Keratinocyte (primary cell): Measurements from ENCODE around the gene GAD1. TPM values are rescaled to one million over a fixed set of nuclear protein-coding genes. Genes with fewer than 3 reads are reported as not detected.

Experiments
- DNase-seq: peaks from one replicate; pipeline ENCODE4 v3.0.0-alpha.2; 2011; ENCODE audit warnings: low read depth, missing footprints, low spot score
- FAIRE-seq: peaks from 2 replicates; lab custom pipeline; 2011; peaks lifted over from hg19 to GRCh38; lab: Jason Lieb, UNC
- H2AFZ ChIP-seq: 2 replicates; pipeline ENCODE4 v1.6.0; 2012; ENCODE audit warnings: low read length, control low read depth, inconsistent platforms; ENCODE audit not compliant: control insufficient read depth
- H3K27ac ChIP-seq: 2 replicates; pipeline ENCODE4 v1.5.1; 2011; ENCODE audit warnings: low read length; ENCODE audit not compliant: control insufficient read depth, insufficient read depth
- H3K27me3 ChIP-seq: 3 replicates; pipeline ENCODE4 v1.6.0; 2011; ENCODE audit warnings: low read length; ENCODE audit not compliant: control insufficient read depth, insufficient read depth; ENCODE audit errors: extremely low read depth
- H3K36me3 ChIP-seq, 2 experiments: 2 replicates in 1 of 2; 3 replicates in 1 of 2; pipeline ENCODE4 v1.5.1; 2011; ENCODE audit warnings: low read length in 2 of 2, mild to moderate bottlenecking in 1 of 2; ENCODE audit not compliant: control insufficient read depth in 2 of 2, insufficient read depth in 2 of 2; ENCODE audit errors: extremely low read depth in 1 of 2
- H3K4me1 ChIP-seq: 3 replicates; pipeline ENCODE4 v1.5.1; 2011; ENCODE audit warnings: low read length; ENCODE audit not compliant: control insufficient read depth, insufficient read depth; ENCODE audit errors: extremely low read depth
- H3K4me2 ChIP-seq: 3 replicates; pipeline ENCODE4 v1.6.0; 2011; ENCODE audit warnings: low read depth, low read length; ENCODE audit not compliant: control insufficient read depth, insufficient read depth; ENCODE audit errors: extremely low read depth
- H3K4me3 ChIP-seq, 3 experiments: fragments of 200-600 bp in 1 of 3; sonication (generic) in 1 of 3; 2 replicates in 2 of 3; 3 replicates in 1 of 3; pipeline ENCODE4 v1.5.1; 2011 to 2016; ENCODE audit warnings: low read length in 3 of 3, mild to moderate bottlenecking in 3 of 3, control low read depth in 2 of 3, inconsistent platforms in 1 of 3, low read depth in 1 of 3, mixed read lengths in 1 of 3, mixed run types in 1 of 3, moderate library complexity in 1 of 3; ENCODE audit not compliant: control insufficient read depth in 2 of 3, insufficient read depth in 2 of 3; ENCODE audit errors: extremely low read depth in 1 of 3
- H3K79me2 ChIP-seq: 2 replicates; pipeline ENCODE4 v1.6.0; 2012; ENCODE audit warnings: low read length; ENCODE audit not compliant: control insufficient read depth, insufficient read depth
- H3K9ac ChIP-seq: 3 replicates; pipeline ENCODE4 v1.6.0; 2011; ENCODE audit warnings: low read length; ENCODE audit not compliant: control insufficient read depth, insufficient read depth; ENCODE audit errors: extremely low read depth
- H3K9me1 ChIP-seq: 3 replicates; pipeline ENCODE4 v1.6.0; 2011; ENCODE audit warnings: low read length; ENCODE audit not compliant: control insufficient read depth, insufficient read depth; ENCODE audit errors: extremely low read depth
- H3K9me3 ChIP-seq: 2 replicates; pipeline ENCODE4 v1.5.1; 2012; ENCODE audit warnings: low read depth, low read length; ENCODE audit not compliant: control insufficient read depth
- H4K20me1 ChIP-seq: 3 replicates; pipeline ENCODE4 v1.6.0; 2011; ENCODE audit warnings: low read length; ENCODE audit not compliant: control insufficient read depth, insufficient read depth; ENCODE audit errors: extremely low read depth
- CTCF ChIP-seq, 3 experiments: IDR thresholded peaks in 1 of 3; conservative IDR thresholded peaks in 1 of 3; optimal IDR thresholded peaks in 1 of 3; 2 replicates in 2 of 3; 3 replicates in 1 of 3; pipeline versions ENCODE3 to v1.5.1; 2011; ENCODE audit warnings: low read length in 3 of 3, mild to moderate bottlenecking in 3 of 3, moderate library complexity in 2 of 3, control low read depth in 1 of 3, inconsistent platforms in 1 of 3; ENCODE audit not compliant: insufficient read depth in 2 of 3; ENCODE audit errors: extremely low read depth in 1 of 3
- EZH2 ChIP-seq: IDR thresholded peaks from one replicate; pipeline ENCODE4 v1.6.1; 2012; ENCODE audit warnings: inconsistent platforms, mild to moderate bottlenecking, low read length, moderate library complexity
- dilution Hi-C: fragments of 300-500 bp; cut with MboI; formaldehyde crosslinking; loops from one replicate; pipeline ENCODE4 v1.7.0; 2020; ENCODE audit warnings: low sequenced_read_pairs; ENCODE audit not compliant: extremely low pct_ligation_motif_present
- polyA plus RNA-seq, 5 experiments: library from polyadenylated mRNA; depleted of rRNA in 3 of 5; stranded (reverse) in 3 of 5; stranded (forward) in 1 of 5; unstranded in 1 of 5; fragments of >200 nt; gene quantifications; 1 replicate in 1 of 5; 2 replicates in 3 of 5; 3 replicates in 1 of 5; pipeline versions ENCODE4 v1.2.1 to v1.2.3, GENCODE V29; 2011 to 2012; ENCODE audit warnings: missing spikeins in 2 of 5, low read depth in 1 of 5, low replicate concordance in 1 of 5

Gene GAD1
- polyA plus RNA-seq, 1 donor (not counting 4 experiments of a cell fraction or from before 2014, with no cell fraction given): 5.9 TPM

GRCh38 chr2:170845343-170845742 lies 28.7 kb downstream of the GAD1 start:
- H3K27ac ChIP-seq: no peak overlapping the region
- H3K79me2 ChIP-seq: no peaks in the 10 kb centered on the region
- no peaks in the 10 kb centered on the region for H4K20me1 ChIP-seq
- no peaks in the 10 kb centered on the region for H3K9me1 ChIP-seq
- no peak overlapping the region for H3K9ac ChIP-seq
- no peaks in the 10 kb centered on the region for H3K9me3 ChIP-seq
- dilution Hi-C loops: no loop called here
- H3K4me3 ChIP-seq: no peak overlapping the region
- H3K4me1 ChIP-seq: peaks cover 24% of the 10 kb centered on the region
- no peak overlapping the region for H2AFZ ChIP-seq
- DNase-seq: no peak
- H3K36me3 ChIP-seq: no peaks in the 10 kb centered on the region
- TF ChIP-seq CTCF (optimal IDR thresholded peaks at IDR 0.05 in 1 of 3, IDR thresholded peaks at IDR 0.05 in 1 of 3, conservative IDR thresholded peaks at IDR 0.05 in 1 of 3; ENCODE audit: extremely low read depth in 1 of 3, insufficient read depth in 2 of 3, low read length in 3 of 3): peak in 1 of 3 experiments; percentile 36
- TF ChIP-seq EZH2: no peak
- H3K27me3 ChIP-seq: no peaks in the 10 kb centered on the region
- no peak overlapping the region for H3K4me2 ChIP-seq
- no peak for FAIRE-seq

- Histone ChIP-seq H3K9me3 (no peaks in the 10 kb centered on the region), H3K36me3 (no peaks in the 10 kb centered on the region), H3K4me1 (peaks cover 24% of the 10 kb centered on the region), H3K27me3 (no peaks in the 10 kb centered on the region), H3K9ac (no peak overlapping the region), H4K20me1 (no peaks in the 10 kb centered on the region), H2AFZ (no peak overlapping the region), H3K9me1 (no peaks in the 10 kb centered on the region), H3K27ac (no peak overlapping the region), H3K4me3 (no peak overlapping the region), H3K79me2 (no peaks in the 10 kb centered on the region), H3K4me2 (no peak overlapping the region)
- no peak for DNase-seq
- FAIRE-seq: no peak
- dilution Hi-C loops: no loop called here
- TF ChIP-seq EZH2 (no peak), CTCF (optimal IDR thresholded peaks at IDR 0.05 in 1 of 3, IDR thresholded peaks at IDR 0.05 in 1 of 3, conservative IDR thresholded peaks at IDR 0.05 in 1 of 3; ENCODE audit: extremely low read depth in 1 of 3, insufficient read depth in 2 of 3, low read length in 3 of 3) (no peak)
Measured at GRCh38 chr2:170846314-170846713, 29.6 kb downstream of the GAD1 start.
